Raji (cell line): ENCODE data around the gene AP1G1.
A peak's percentile ranks its signal among the peaks of the same experiment; 100 is the strongest.

Experiments used
- POLR2A ChIP-seq: IDR thresholded peaks from 2 replicates; pipeline ENCODE4 v1.6.1; 2011; ENCODE audit warnings: low read depth, low read length, control low read depth; ENCODE audit not compliant: insufficient read depth

Gene AP1G1

GRCh38 chr16:71723537-71724319 is 84.9 kb downstream of the AP1G1 start:
- TF ChIP-seq POLR2A: peak; percentile 53

GRCh38 chr16:71722801-71723536 is 85.7 kb downstream of the AP1G1 start:
- no peak; the same call in none of the 2 replicates for TF ChIP-seq POLR2A

- no peak for TF ChIP-seq POLR2A
These were observed 87.4 kb downstream of the AP1G1 start for GRCh38 chr16:71721066-71721740.

DNA sequence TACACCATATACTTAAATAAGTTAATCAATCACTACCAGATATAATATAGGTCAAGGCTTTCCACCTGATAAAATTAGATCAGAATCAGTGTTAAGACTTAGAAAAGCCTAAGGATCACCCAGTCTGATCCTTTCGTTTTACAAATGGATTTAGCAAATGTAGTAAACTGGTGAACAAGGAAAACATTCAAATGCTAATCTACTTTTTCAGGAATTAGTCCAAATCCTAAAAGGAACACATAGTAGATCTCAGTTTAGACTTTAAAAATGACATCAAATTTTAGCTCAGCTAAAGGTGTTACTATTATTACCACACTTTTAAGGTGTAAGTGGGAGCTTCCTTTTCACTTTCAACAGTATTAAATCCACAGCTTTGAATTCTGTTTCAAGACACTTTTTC is 96.1 kb downstream of the AP1G1 start:
- no peak for TF ChIP-seq POLR2A

GRCh38 chr16:71711789-71712188 is 96.8 kb downstream of the AP1G1 start:
- no peak for TF ChIP-seq POLR2A

GRCh38 chr16:71709229-71709781 is 99.3 kb downstream of the AP1G1 start:
- TF ChIP-seq POLR2A: no peak

GRCh38 chr16:71708696-71709095 is 99.9 kb downstream of the AP1G1 start:
- TF ChIP-seq POLR2A: no peak

GRCh38 chr16:71707199-71707598 is 101.4 kb downstream of the AP1G1 start:
- no peak for TF ChIP-seq POLR2A

DNA sequence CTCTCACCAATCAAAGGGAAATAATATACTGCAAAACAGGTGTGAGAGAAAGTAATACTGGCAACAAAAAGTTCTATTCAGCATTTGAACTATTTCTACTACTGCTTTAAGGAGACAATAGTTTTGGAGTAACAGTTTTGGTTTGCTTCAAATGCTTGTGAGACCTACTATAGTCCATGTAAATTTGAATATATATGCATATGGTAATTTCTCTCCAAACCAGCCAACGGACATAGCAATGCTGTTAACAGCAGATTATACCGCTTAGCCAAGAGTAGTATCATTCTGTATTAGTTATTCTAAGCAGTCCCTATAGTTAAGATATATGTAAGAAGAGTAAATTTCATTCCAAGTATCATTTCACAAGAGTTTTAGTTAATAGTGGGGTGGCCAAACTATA is 102.6 kb downstream of the AP1G1 start:
- TF ChIP-seq POLR2A: no peak

DNA sequence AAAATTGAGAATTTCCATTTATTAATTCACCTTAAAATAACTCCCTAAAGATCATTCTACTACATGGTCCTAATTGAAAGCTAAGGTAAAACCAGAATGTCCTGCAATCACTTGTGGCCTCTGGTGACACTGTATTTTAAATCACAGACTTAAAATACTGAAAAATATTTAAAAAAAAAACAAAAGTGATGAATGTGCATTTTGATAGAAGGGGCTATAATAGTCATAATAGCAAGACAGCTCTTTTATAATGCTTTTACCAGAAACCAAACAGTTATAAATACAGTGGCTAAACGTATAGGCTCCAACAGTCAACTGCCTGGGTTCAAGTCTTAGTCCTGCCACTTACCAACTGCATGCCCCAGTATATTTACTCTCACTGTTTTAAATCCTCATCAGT is 105.3 kb downstream of the AP1G1 start:
- no peak for TF ChIP-seq POLR2A

- no peak for TF ChIP-seq POLR2A
These were observed 107.8 kb downstream of the AP1G1 start for GRCh38 chr16:71700831-71701230.

- TF ChIP-seq POLR2A: no peak
These were observed 110.1 kb downstream of the AP1G1 start for GRCh38 chr16:71698491-71698890.

GRCh38 chr16:71693164-71693563 is 115.5 kb downstream of the AP1G1 start:
- no peak for TF ChIP-seq POLR2A

DNA sequence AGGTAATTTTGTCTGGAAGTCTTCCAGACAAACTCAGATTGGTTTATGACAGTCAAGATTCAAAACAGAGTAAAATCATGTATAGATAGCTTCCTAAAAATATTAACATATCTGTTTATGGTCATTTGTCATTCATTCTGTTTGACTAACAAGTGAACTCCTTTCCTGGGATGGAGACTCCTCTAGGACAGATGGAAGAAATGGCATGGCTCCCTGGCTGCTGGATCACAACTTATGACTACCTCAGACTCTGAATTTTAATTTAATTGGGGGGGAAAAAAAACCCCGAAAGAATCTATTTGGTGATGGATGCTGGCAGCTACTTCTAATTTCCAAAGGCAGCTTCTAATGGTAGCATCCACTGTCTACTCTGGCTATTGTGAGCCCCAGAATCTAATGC is 118.7 kb downstream of the AP1G1 start:
- no peak for TF ChIP-seq POLR2A

DNA sequence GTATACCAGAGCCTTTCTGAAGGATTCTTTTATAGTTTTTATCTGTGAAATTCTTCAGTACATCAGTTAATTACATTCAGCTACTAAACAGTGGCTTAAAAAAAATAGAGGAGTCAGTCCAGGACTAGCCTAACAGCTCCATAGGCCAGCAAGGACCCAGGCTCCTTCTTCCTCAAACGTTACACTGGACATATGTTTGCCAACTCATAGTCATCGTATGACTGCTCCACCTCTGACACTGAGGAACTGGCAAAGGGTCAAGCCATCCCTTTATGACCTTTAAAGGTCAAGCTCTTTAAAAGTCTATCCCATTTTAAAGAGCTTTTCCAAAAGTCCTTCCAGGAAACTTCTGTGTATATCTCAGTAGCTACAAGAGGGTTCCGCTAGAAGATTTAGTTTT is 120.8 kb downstream of the AP1G1 start:
- no peak for TF ChIP-seq POLR2A

DNA sequence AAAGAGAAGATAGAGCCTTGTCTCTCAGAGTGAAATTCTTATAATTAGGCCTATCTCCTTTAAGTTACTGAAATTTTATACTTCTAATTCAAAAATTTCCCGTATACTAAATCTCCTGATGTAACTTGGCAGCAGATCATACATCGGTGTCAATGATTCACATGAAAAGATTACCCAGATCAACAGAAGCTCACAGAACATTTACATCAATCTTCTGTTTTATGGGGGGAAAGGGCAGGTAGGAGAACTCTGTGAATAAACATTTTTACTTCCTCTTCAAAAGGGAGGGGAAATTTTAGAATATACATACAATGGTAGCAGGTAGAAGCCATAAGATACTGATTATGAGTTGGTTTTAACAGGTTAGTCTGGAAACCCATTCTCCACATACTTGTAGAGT is 127.3 kb downstream of the AP1G1 start:
- TF ChIP-seq POLR2A: no peak
